ENCODE data around the gene AIRE. TPM values are rescaled to one million over a fixed set of nuclear protein-coding genes. Genes with fewer than 3 reads are reported as not detected.

Gene AIRE
- total RNA-seq, 1 donor from 2014 or later = not detected

DNA sequence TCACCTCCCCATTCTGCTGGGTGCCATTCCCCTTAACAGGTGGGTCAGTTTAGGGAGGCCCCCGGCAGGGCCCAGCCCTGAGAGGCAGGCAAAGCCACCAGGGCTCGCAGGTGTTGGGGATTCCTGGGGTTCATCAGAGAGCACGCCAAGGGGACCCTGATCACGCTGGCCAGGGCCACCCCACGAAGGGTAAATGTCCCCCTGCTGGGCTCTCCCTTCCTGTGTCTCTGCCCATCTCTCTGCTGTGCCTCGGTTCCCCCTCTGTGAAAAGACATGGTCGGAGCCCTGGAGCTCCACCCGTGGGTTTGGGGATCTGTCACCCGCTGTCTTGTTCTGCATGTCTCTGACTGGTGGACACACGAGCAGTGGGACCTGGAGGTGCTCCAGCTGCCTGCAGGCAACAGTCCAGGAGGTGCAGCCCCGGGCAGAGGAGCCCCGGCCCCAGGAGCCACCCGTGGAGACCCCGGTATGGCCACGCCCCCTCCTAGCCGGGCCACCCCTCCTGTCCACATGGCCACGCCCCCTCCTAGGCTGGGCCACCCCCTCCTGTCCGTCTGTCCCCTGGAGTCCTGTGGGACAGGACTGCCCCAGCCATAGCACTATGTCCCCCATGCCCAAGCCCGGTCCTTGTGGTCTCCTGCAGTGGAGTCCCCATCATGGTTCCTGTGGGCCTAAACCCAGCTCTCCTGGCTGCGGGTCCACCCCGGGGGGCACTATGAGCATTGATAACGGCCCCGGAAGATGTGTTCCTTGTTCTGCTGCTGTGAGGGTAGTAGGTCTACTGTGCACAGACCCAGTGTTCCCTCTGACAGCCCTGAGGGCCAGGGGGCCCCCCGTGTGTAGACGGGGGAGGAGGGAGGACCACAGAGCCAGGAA lies 6.5 kb downstream of the AIRE start:
- no peak for DNase-seq (ENCODE audit: low spot score)

DNA sequence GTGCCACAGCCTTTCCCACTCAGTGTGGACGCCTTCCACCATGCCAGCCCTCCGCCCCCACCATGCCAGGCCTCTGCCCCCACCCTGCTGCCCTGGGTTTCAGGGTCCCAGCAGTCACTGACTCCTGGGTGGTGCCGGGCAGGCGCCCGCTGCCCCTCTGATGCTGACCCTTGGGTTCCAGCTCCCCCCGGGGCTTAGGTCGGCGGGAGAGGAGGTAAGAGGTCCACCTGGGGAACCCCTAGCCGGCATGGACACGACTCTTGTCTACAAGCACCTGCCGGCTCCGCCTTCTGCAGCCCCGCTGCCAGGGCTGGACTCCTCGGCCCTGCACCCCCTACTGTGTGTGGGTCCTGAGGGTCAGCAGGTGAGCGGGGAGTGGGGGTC lies 7.1 kb downstream of the AIRE start:
- DNase-seq (ENCODE audit: low spot score) = no peak

GRCh38 chr21:44293551-44294231 lies 8.0 kb downstream of the AIRE start:
- DNase-seq (ENCODE audit: low spot score) = no peak

- peak; percentile 69 for DNase-seq (ENCODE audit: low spot score)
These were observed 8.9 kb downstream of the AIRE start for GRCh38 chr21:44294391-44295162.

DNA sequence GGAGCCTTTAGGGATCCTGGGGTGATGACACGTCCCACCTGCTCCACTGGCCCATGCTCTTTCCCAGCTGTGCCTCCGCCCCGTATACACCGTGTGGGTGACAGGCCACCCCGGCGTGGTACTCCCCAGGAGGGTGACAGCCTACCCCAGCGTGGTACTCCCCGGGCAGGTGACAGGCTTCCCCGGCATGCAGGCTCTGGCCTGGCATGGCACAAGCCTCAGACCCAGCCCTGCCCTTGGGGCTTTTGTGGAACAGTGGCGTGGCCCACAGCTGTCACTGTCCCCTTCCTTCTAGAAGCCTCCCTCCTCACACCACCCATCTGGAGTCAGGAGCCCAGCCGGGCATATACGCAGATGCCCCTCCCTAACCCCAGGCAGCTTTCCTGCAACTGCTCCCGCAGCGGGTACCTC lies 9.5 kb downstream of the AIRE start:
- no peak for DNase-seq (ENCODE audit: low spot score)

GRCh38 chr21:44295646-44296045 lies 10.0 kb downstream of the AIRE start:
- no peak for DNase-seq (ENCODE audit: low spot score)

DNA sequence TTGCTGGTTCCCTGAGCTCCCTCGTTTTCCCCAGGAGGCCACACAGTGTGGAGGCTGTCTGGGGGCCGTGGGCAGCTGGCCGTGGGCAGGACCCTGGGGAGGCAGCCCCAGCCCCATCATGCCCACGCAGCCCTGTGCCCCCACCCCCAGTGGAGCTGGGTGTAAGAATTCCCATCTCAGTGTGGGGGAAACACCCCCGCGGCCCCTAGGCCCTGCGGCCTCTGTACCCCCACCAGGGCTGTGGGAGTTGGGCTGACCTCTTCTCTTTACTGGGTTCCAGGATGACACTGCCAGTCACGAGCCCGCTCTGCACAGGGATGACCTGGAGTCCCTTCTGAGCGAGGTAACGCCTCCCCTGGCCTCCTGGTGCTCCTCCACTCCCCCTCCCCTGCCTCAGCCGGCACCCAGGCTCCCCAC lies 10.4 kb downstream of the AIRE start:
- no peak for DNase-seq (ENCODE audit: low spot score)

DNA sequence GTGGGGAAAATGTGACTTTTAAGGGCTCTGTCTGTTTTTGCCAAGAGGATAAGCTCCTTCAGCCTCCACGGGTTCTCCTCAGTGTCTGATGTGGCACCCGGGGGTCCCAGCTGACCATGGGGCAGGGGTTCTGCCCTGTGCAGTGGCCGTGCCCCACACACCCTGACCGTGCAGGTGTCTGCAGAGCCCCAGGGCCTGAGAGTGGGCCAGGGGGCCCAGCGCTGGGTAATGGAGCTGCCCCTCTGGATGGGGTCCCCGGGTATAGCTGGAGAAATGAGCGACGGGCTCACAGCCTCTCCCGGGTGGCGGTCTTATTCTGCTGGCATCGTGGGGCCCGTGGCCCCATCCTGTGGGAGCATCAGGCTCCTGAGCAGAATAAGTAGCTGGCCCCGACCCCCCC lies 11.2 kb downstream of the AIRE start:
- DNase-seq (ENCODE audit: low spot score) = no peak

DNA sequence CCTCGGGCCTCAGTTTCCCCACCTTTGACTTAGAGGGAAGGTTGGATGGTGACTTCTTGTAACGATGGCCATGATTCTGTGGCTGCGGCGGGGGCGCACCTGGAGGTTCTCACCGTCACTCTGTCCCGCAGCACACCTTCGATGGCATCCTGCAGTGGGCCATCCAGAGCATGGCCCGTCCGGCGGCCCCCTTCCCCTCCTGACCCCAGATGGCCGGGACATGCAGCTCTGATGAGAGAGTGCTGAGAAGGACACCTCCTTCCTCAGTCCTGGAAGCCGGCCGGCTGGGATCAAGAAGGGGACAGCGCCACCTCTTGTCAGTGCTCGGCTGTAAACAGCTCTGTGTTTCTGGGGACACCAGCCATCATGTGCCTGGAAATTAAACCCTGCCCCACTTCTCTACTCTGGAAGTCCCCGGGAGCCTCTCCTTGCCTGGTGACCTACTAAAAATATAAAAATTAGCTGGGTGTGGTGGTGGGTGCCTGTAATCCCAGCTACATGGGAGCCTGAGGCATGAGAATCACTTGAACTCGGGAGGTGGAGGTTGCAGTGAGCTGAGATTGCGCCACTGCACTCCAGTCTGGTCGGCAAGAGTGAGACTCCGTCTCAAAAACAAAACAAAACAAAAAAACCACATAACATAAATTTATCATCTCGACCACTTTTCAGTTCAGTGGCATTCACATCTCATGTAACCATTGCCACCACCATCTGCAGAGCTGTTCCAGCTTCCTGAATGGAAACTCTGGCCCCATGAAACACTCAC lies 12.0 kb downstream of the AIRE start:
- peak; percentile 88 for DNase-seq (ENCODE audit: low spot score)

DNA sequence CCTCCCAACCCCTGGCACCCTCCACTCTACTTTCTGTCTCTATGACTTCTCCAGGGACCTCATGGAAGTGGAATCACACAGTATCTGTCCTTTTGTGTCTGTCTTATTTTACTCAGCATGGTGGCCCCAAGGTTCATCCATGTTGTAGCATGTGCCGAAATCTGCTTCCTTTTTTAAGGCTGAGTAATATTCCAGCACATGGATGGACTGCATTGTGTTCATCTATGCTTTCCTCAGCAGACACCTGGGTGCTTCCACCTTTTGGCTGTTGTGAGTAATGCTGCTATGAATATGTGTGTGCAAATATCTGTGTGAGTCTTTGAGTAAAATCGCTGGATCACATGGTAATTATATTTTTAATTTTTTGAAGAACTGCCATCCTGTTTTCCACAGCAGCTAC lies 12.6 kb downstream of the AIRE start:
- no peak for DNase-seq (ENCODE audit: low spot score)

DNA sequence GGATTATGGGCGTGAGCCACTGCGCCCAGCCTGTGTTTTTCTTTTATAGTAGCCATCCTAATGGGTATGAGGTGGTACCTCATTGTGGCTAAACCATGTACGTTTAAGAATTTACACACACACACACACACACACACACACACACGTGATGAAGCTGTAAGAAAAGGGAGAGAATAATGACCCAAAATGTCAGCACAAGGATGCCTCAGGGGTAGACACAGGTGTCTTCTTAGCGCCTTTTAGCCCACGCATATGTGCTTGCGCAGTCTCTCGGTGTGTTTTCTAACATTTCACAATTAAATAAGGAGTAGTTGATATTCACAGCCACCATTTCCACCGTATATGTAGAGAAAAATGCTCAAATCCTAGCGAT lies 13.4 kb downstream of the AIRE start:
- no peak for DNase-seq (ENCODE audit: low spot score)

DNA sequence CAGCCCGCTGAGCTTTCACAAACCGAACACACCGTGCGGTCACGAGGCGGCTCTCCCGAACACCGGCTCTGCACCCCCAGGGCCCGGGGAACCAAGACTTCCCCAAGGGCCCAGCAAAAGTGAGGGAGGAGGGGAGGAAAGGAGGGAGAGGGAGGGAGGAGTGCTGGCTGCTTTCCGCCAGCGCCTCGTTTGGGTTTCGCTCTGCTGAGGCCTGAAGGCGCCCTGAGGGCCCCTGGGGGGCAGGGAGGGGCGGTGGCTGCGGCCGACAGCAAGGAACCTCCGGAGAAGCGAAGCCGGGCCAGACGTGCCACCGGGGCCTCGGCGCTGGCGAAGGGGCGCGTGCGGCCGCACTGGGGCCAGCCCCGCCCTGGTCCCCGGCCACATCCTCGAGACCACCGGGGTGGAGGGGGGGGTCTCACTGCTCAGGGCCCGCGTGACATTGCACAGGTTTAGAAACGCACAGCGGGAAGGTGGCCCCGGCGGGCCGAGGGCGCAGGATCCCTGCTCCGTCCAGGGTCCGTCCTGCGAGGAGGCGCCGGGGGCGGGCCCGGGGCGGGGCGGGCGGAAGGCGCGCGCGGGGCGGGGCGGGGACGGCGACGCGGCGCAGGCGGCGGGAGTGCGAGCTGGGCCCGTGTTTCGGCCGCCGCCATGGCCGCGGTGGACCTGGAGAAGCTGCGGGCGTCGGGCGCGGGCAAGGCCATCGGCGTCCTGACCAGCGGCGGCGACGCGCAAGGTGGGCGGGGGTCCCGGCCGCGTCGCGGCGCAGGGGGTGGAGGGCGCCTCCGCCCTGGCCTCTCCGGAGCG lies 14.0 kb downstream of the AIRE start, which contains the start of gene PFKL:
TSS of gene PFKL (plus strand) at position 596 of the 804 bp plus-strand sequence. CDS start at position 649, 53 bp downstream.
- peak; percentile 76 for DNase-seq (ENCODE audit: low spot score)

GRCh38 chr21:44300262-44300959 lies 14.7 kb downstream of the AIRE start:
- DNase-seq (ENCODE audit: low spot score) = peak; percentile 81

DNA sequence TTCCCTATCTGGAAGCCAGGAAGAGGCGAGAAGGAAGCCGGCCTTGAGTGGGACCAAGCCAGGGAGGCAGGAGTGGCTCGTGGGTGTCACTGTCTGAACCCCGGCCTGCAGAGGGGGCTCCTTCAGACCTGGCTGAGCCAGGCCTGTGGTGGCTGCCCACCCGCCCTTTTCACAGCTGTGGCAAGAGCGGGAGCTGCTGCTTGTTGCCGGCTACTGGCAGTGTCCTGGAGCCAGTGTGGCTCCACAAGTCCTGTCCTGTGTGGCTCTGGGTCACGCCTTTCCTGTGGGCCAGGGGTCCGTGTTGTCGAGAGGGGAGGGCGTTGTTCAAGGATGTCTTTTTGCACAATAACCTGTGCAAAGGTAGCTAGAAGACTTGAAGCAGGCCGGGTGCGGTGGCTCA lies 15.5 kb downstream of the AIRE start:
- DNase-seq (ENCODE audit: low spot score) = no peak

DNA sequence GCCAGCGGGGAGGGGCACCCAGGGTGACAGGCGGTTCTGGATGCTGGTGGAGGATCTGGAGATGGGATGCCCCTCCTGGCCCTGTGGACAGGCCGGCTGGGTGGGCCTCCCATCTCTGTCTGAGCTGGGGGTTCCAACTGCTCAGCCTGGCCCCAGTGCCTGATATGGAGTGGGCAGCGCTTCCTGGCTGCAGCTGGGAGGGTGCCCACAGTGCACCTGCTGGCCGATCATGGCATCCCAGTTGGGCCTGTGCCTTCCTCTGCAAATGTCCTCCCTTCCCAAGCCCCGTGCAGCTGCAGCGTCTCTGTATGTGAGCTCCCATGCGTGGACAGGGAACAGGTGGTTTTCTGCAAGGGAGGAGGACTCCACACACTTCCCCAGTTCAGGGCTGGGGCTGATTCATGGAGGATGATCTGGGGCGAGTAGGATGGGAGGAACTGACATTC lies 16.3 kb downstream of the AIRE start:
- DNase-seq (ENCODE audit: low spot score) = no peak

- DNase-seq (ENCODE audit: low spot score) = peak; percentile 66
These were observed 17.1 kb downstream of the AIRE start for GRCh38 chr21:44302573-44303401.

DNA sequence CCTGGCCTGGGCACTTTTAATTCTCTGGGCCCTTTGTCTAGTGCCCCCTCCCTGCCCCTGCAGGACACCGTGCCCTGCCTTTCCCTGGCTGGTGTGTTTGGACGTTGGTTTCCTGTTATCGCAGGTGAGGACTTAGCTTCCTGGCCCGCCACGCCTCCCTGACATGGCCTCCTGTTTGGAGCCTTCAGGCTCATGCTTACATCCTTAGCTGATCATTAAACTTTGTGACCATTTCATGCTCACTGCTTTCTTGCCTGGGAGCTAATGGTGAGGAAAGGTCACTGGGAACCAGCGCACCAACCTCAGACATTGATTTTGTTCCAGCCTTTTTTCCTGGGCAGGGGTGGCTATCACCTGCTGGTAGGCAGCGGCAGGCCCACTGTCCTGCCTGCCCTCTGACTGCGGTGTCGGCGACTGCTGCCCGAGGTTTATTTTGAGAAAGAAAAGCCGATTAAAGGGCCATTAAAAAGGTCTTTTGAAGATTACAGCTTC lies 17.9 kb downstream of the AIRE start:
- peak; percentile 71 for DNase-seq (ENCODE audit: low spot score)

DNA sequence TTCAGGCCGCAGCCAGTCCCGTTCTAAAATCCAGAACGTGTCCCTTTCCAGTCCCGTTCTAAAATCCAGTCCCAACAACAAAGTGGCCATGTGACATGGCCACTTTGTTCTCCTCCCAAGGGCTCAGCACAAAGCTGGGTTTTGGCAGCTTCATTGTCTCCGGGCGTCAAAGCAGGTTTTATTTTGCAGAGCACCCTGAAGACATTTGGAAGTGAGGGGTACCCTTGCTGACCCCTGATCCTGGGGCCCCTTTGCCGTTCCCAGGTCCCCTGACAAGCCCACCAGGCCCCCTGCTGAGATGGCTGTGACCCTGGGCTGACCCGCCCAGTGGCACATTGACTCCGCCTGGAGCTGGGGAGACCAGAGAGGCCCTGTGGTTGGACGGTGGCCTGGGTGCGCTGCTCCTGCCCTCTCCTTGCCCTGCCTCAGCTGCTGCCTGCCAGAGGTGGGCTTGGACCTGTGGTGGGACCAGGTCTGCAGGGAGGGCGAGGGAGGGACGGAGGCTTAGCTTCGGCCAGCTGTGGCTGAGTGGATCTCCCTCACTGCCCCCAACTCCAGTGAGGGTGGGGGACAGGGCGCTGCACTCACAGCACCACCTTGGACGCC lies 18.4 kb downstream of the AIRE start:
- DNase-seq (ENCODE audit: low spot score) = no peak

All from ureter (tissue), 1 donor.